ENCODE data around the gene MPST.

The MPST gene

DNA sequence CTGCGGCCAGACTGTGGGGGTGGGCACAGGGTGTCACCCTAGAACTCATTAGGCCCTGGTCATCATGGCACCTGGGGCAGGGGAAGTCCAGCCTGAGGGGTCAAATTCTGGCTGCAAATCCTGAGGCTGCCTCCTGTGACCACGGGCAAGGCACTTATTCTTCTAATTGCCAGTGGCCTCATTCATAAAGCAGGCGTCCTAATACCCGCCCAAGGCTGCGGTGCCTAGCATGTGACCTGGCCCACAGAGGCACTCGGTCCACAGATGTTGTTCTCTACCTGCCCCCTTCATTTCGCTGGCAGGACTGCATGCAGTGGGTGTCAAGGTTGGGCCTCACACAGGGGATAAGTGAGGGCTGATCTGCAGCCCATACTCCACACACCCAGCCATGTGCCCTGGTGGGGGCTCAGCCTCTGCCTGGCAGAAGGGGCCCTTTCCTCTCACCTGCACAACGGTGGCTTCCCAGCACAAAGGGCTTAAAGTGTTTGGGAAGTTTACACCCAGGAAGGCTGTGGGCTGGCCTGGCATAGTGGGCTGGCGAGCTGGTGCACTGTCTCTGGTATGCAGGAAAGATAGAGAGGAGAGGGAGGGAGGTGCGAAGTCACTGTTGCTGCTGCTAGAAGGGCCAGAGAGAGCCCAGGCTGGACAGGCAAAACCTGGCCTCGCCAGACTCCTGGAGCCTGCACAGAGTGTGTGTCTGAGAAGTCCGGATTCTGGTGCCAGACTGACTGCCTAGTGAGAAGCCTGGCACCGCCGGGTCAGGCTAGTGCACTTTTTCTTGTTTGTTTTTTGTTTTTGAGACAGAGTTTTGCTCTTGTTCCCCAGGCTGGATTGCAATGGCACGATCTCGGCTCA is 3.2 kb downstream of the MPST start:
- DNase-seq (ENCODE audit: low read depth, low spot score) = peak; percentile 16

GRCh38 chr22:37023743-37024338 is 4.3 kb downstream of the MPST start:
- DNase-seq (ENCODE audit: low read depth, low spot score) = no peak

DNA sequence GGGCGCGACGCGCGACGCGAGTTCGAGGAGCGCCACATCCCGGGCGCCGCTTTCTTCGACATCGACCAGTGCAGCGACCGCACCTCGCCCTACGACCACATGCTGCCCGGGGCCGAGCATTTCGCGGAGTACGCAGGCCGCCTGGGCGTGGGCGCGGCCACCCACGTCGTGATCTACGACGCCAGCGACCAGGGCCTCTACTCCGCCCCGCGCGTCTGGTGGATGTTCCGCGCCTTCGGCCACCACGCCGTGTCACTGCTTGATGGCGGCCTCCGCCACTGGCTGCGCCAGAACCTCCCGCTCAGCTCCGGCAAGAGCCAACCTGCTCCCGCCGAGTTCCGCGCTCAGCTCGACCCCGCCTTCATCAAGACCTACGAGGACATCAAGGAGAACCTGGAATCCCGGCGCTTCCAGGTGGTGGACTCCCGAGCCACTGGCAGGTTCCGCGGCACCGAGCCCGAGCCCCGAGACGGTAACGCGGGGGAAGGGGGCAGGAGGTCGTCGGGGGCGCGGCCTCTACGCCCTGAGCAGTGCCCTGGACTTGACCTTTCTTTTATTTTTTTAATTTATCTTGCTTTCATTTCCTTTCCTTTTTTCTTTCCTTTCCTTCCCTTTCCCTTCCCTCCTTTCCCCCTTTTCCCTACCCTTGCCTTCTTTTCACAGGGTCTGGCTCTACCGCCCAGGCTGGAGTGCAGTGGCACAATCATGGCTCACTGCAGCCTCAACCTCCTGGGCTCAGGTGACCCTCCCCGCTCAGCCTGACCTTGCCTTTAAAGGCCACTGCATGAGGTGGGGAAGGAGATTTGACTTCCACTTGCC is 5.0 kb downstream of the MPST start:
- DNase-seq (ENCODE audit: low read depth, low spot score) = no peak

DNA sequence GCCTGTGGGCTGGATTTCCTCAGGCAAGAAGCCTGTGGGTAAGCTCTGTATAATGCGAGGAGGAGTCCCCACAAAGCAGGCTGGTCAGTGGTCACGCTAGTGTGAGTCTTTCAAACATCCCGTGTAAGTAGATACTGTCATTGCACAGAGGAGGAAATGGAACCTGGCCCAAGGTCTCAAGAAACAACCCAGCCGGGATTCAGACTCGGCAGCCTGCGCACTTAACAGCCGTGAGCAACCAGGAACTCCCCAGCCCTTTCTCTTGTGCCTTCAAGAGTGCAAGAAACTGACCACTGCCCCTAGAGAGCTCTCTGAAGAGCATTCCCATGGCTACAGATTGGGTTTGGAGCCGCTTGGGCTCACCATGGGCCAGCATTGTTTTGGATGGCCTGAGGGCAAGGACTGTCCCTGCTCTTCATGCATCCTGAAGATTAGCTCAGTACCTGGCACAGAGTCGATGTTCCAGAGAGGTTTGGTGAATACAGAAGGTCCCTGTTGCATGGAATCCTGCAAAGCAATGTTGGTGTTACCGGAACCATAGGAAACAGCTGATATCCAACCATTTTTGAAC is 6.0 kb downstream of the MPST start:
- DNase-seq (ENCODE audit: low read depth, low spot score) = no peak

GRCh38 chr22:37026325-37026724 is 6.8 kb downstream of the MPST start:
- DNase-seq (ENCODE audit: low read depth, low spot score) = no peak

DNA sequence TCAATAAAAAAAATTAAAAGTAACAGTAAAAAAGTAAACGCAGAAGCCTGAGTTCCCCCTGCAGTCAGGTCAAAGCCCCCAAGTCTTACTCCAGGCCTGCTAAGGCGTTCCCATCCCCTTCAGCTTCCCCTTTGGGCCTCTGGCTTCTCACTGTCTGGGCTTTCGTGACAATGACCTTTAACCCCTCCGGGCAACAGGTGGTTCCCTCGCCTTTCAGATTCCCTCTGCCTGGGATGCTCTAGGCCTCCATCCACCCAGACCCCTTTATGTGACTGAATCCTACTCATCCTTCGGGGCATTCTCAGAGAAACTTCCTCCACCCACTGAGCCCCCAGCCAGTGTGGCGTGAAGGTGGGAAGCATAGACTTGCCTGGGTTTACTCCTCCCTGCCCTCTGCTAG is 8.0 kb downstream of the MPST start:
- DNase-seq (ENCODE audit: low read depth, low spot score) = no peak

- DNase-seq (ENCODE audit: low read depth, low spot score) = no peak
Observed at GRCh38 chr22:37028692-37029674, 9.4 kb downstream of the MPST start.

GRCh38 chr22:37030560-37031281 is 11.2 kb downstream of the MPST start:
- DNase-seq (ENCODE audit: low read depth, low spot score) = no peak

- no peak for DNase-seq (ENCODE audit: low read depth, low spot score)
Observed at GRCh38 chr22:37032134-37032534, 12.6 kb downstream of the MPST start.

DNA sequence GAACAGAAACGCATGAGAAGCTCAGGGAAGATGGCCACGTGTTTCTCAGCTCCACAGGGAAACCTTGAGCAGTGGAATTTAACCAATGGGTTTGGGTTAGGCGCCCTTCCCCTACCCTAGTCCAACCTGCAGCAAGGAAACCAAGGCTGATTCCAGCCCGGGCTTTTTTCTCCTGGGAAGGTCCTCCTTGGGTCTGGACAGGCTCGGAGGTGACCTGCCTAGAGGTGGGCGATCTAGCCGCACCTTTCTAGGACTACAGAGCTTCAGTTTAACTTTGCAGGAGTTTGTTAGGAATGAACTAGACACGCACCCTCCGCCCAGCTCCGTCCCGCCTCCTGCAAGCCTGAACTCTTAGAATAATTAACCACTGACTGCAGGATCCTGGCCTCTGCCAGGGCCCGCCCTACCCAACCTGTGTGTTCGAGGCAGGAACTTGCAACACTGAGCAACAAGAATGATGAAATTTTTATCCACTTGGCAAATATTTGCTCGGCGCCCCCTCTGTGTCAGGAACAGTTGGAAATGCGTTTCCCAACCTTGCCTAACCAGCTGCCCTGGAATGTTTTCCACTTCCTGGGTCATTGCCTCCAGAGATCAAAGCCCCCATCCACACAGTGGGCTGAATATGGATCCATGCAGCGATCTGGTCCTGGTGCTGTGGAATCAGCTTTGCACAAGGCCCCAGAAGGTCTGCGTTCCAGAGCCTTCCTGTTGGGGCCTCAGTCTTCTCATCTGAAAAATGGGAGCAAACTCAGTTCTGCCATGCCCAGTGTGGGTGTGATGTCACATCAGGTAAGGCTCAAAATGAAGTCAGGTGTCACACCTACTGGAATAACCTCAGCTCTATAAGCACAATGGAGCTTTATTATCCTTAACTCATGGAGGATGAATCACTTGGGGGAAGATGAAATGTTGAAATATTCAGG is 13.3 kb downstream of the MPST start:
- no peak for DNase-seq (ENCODE audit: low read depth, low spot score)

GRCh38 chr22:37033605-37034430 is 14.3 kb downstream of the MPST start:
- DNase-seq (ENCODE audit: low read depth, low spot score) = no peak

GRCh38 chr22:37036655-37037377 is 17.3 kb downstream of the MPST start:
- no peak for DNase-seq (ENCODE audit: low read depth, low spot score)

GRCh38 chr22:37037669-37038068 is 18.1 kb downstream of the MPST start:
- no peak for DNase-seq (ENCODE audit: low read depth, low spot score)

GRCh38 chr22:37039466-37039865 is 19.9 kb downstream of the MPST start:
- DNase-seq (ENCODE audit: low read depth, low spot score) = no peak

DNA sequence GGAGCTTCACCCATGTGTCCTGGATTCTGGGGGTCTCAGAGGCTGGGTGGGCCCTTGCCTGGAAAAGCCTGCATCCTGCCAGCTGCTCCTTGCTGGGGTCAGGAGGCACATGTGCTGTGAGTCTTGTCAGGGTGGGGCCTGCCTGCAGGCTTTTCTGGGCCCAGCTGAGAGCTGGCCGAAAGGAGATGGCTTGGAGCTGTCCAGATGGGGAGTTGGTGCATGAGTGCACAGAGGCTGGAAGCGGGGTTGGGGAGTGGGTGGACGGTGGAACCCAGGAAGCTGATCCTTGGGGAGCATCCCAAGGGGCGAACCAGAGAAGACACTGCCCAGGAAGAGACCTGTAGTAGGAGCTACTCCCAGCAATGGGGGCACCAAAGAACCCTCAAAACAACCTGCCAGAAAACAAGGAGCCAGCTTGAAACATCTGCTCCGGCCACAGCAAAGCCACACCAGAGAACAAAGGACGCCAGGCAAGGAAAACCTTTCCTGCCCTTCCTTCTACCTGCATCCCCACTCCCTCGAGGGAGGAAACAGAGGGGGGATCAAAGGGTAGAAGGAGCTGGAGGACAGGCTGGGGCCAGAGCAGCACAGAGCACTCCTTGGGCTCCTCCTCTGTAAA is 23.8 kb downstream of the MPST start:
- DNase-seq (ENCODE audit: low read depth, low spot score) = no peak

DNA sequence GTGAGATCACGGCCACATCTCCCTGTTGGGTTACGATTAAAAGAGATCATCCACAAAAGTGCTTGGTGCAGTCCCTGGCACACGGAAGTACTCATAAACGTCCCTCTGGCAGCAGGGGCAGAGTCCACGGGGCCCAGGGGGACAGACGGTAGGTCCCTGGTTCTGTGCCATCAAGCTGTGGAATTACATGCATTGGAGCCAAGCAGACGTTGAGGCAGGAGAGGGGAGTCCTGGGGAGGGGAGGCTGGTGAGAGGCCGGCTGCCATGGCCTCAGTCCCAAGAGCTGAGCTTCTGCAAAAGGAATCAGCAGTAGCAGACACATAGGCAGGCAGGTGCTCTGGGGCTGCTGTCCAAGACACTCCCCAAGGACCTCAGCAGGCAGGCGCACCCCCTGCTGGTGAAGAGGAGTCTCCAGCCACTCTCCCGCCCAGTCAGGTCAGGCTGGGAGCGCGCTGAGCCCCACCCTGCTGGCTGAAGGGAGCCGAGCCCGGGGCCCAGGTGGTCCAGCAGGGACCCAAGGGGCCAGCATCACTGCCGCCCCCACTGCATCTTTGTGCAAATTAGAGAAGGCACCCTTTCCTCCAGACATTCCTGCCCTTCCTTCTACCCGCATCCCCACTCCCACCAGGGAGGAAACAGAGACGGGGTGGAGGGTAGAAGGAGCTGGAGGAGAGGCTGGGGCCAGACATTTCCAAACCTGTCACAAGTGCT is 24.4 kb downstream of the MPST start:
- peak; percentile 36 for DNase-seq (ENCODE audit: low read depth, low spot score)
